Activated CD8-positive, alpha-beta memory T cell treated with anti-CD3 and anti-CD28 coated beads, Interleukin-2, amount 50 U/mL, for 1 hour (primary cell): Measurements from ENCODE around the gene ALPP.
"Not testable (repeated sequence)": the region's sequence is repeated elsewhere in the genome, so short reads cannot be mapped to it uniquely, and the experiment has no call there.

Source experiments
- DNase-seq: peaks from one replicate; pipeline ENCODE4 v3.0.0-alpha.2; 2020; ENCODE audit errors: extremely low read depth

Gene ALPP

GRCh38 chr2:232406556-232407310 is 28.2 kb downstream of the ALPP start, which contains the start of gene ALPG:
Gene ALPG (plus strand): TSS chr2:232406844. CDS start chr2:232406895, 51 bp downstream.
- DNase-seq: no peak

GRCh38 chr2:232407428-232408150 is 29.0 kb downstream of the ALPP start:
- not testable (repeated sequence) for DNase-seq

- DNase-seq: not testable (repeated sequence)
These were observed 29.7 kb downstream of the ALPP start for GRCh38 chr2:232408269-232408668.

GRCh38 chr2:232409617-232410016 is 31.1 kb downstream of the ALPP start:
- DNase-seq: not testable (repeated sequence)

- no peak for DNase-seq
These were observed 31.8 kb downstream of the ALPP start for GRCh38 chr2:232410238-232410900.

GRCh38 chr2:232411901-232412629 is 33.5 kb downstream of the ALPP start:
- no peak for DNase-seq

GRCh38 chr2:232412986-232413385 is 34.4 kb downstream of the ALPP start:
- DNase-seq: no peak

GRCh38 chr2:232415138-232415690 is 36.7 kb downstream of the ALPP start:
- no peak for DNase-seq

GRCh38 chr2:232415736-232416520 is 37.4 kb downstream of the ALPP start:
- no peak for DNase-seq

GRCh38 chr2:232416521-232417470 is 38.2 kb downstream of the ALPP start:
- DNase-seq: no peak

GRCh38 chr2:232417489-232417888 is 38.9 kb downstream of the ALPP start:
- no peak for DNase-seq

GRCh38 chr2:232418056-232418455 is 39.5 kb downstream of the ALPP start:
- DNase-seq: no peak

- no peak for DNase-seq
These were observed 40.1 kb downstream of the ALPP start for GRCh38 chr2:232418466-232419244.

GRCh38 chr2:232419245-232420072 is 40.9 kb downstream of the ALPP start:
- DNase-seq: no peak

- DNase-seq: no peak
These were observed 41.5 kb downstream of the ALPP start for GRCh38 chr2:232420073-232420454.

- DNase-seq: no peak
These were observed 42.1 kb downstream of the ALPP start for GRCh38 chr2:232420463-232421188.

GRCh38 chr2:232421189-232421785 is 42.7 kb downstream of the ALPP start:
- no peak for DNase-seq
